HepG2 (cell line): ENCODE data around the gene TNP2. TPM values are rescaled to one million over a fixed set of nuclear protein-coding genes. Genes with fewer than 3 reads are reported as not detected.

Source experiments
- AHDC1 ChIP-seq: sonication (generic); formaldehyde crosslinking; IDR thresholded peaks from 2 replicates; pipeline ENCODE4 v1.5.1; 2020; ENCODE audit warnings: mild to moderate bottlenecking, missing genetic modification reagents, borderline replicate concordance
- AKNA ChIP-seq: sonication (generic); formaldehyde crosslinking; IDR thresholded peaks from 2 replicates; pipeline ENCODE4 v1.4.0; 2020; ENCODE audit warnings: missing genetic modification reagents, borderline replicate concordance
- ESRRA ChIP-seq: sonication (generic); formaldehyde crosslinking; IDR thresholded peaks from 2 replicates; pipeline ENCODE4 v1.5.1; 2020; ENCODE audit warnings: mild to moderate bottlenecking, low read depth, missing genetic modification reagents
- MEF2D ChIP-seq: sonication (generic); formaldehyde crosslinking; IDR thresholded peaks from 2 replicates; pipeline ENCODE4 v1.5.1; 2020; ENCODE audit warnings: mild to moderate bottlenecking, missing genetic modification reagents
- MXD4 ChIP-seq: IDR thresholded peaks from 2 replicates; pipeline ENCODE4 v1.6.1; 2016; ENCODE audit warnings: mild to moderate bottlenecking, missing biosample characterization, missing genetic modification reagents
- NFE2L1 ChIP-seq: sonication (generic); formaldehyde crosslinking; IDR thresholded peaks from 2 replicates; pipeline ENCODE4 v1.4.0; 2020; ENCODE audit warnings: missing genetic modification reagents, mild to moderate bottlenecking, borderline replicate concordance
- NR2F1 ChIP-seq, 2 experiments: fragments of 450-650 bp in 1 of 2; formaldehyde crosslinking in 1 of 2; IDR thresholded peaks; 2 replicates each; pipeline versions ENCODE4 v1.5.0 to v1.6.1; 2016 to 2020; ENCODE audit warnings: mild to moderate bottlenecking in 1 of 2, missing compliant biosample characterization in 1 of 2, missing genetic modification reagents in 1 of 2, moderate library complexity in 1 of 2
- YEATS2 ChIP-seq: sonication (generic); formaldehyde crosslinking; IDR thresholded peaks from 2 replicates; pipeline ENCODE4 v1.4.0; 2020; ENCODE audit warnings: missing genetic modification reagents, borderline replicate concordance
- ZNF10 ChIP-seq: sonication (generic); formaldehyde crosslinking; IDR thresholded peaks from 2 replicates; pipeline ENCODE4 v1.4.0; 2020; ENCODE audit warnings: mild to moderate bottlenecking, low read depth, missing genetic modification reagents, borderline replicate concordance
- ZNF121 ChIP-seq: sonication (generic); formaldehyde crosslinking; IDR thresholded peaks from 2 replicates; pipeline ENCODE4 v1.5.0; 2020; ENCODE audit warnings: mild to moderate bottlenecking, missing genetic modification reagents
- ZNF138 ChIP-seq: sonication (generic); formaldehyde crosslinking; IDR thresholded peaks from 2 replicates; pipeline ENCODE4 v1.5.0; 2020; ENCODE audit warnings: mild to moderate bottlenecking, low read depth, missing genetic modification reagents
- ZNF562 ChIP-seq: sonication (generic); formaldehyde crosslinking; IDR thresholded peaks from 2 replicates; pipeline ENCODE4 v1.8.0; 2022; ENCODE audit warnings: missing genetic modification reagents, borderline replicate concordance
- ZNF775 ChIP-seq: sonication (generic); formaldehyde crosslinking; IDR thresholded peaks from 2 replicates; pipeline ENCODE4 v1.4.0; 2020; ENCODE audit warnings: missing genetic modification reagents, mild to moderate bottlenecking, moderate library complexity, borderline replicate concordance
- polyA plus RNA-seq, 8 experiments: library from polyadenylated mRNA; depleted of rRNA in 3 of 8; stranded (reverse) in 7 of 8; unstranded in 1 of 8; fragments of >200 nt; fragmentation: Illumina TruSeq in 4 of 8; extraction: Trizol in 4 of 8; gene quantifications; 2 replicates each; pipeline versions ENCODE4 v1.2.1 to v1.2.3, GENCODE V29; 2011 to 2016; ENCODE audit warnings: low read depth in 4 of 8, missing spikeins in 1 of 8, mixed read lengths in 1 of 8; ENCODE audit not compliant: insufficient read depth in 1 of 8
- total RNA-seq, 5 experiments: library from RNA; depleted of rRNA; stranded (reverse); fragments of >200 nt; fragmentation: Illumina TruSeq; extraction: Trizol; gene quantifications; 2 replicates each; pipeline ENCODE4 v1.2.3, GENCODE V29; 2016; ENCODE audit warnings: low read depth in 1 of 5
- TF ChIP-seq, protein P1 (sequence below): sonication (generic); formaldehyde crosslinking; IDR thresholded peaks from 2 replicates; pipeline ENCODE4 v1.8.1; 2022; ENCODE audit warnings: low read depth, mild to moderate bottlenecking, missing genetic modification reagents

TNP2 gene
- total and polyA plus RNA-seq, 2 of the 13 experiments (the other 11 are each of a cell fraction or from before 2014, with no cell fraction given) = not detected

DNA sequence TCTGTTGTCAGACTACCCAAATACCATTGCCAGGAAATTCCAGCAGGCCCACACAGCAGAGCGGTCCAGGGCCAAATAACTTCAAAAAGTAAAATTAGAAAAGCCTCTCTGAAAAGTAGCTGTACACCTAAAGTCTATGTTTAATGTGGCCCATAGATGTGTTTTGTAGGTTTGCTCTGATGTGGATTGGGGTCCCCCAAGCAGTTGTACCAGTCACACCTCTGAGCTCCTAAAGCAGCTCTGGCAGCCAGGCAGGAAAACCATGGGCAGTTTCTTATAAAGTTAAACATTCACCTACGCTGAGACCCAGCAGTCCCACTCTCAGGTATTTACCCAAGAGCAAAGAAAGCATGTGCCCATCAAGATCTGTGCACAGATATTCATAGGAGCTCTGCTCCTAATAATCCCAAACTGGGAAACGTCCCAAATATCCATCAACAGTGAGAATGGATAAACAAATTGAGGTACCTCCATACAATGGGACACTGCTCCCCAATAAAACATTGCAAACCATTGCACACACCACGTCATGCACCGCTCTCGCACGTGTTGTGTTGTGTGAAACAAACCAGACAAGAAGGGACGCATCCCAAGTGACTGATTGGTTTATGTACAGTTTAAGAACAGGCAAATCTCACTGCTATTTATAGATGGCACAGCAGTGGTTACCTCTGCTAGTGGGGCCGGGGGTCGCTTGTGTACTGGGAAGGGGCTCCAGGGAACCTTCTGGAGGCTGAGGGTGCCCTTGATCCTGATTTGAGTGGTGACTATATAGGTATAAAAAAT, 27.8 kb upstream of the TNP2 start (continued):
- TF ChIP-seq AKNA (CRISPR knock-in tag) (0 out of 2 replicates have a peak, but pooled peaks have one; percentile 36), ZNF10 (CRISPR knock-in tag) (no peak), NR2F1 (CRISPR knock-in tag; IDR thresholded peaks at IDR 0.05) (no peak), ZNF775 (CRISPR knock-in tag) (peak; percentile 60; the same call in 1 of the 2 replicates), NFE2L1 (CRISPR knock-in tag) (no peak), ZNF121 (peak; percentile 70; the same call in 1 of the 2 replicates), MXD4 (peak; percentile 74; the same call in 1 of the 2 replicates), ESRRA (CRISPR knock-in tag) (peak; percentile 76; the same call in 1 of the 2 replicates), ZNF562 (CRISPR knock-in tag) (no peak), YEATS2 (CRISPR knock-in tag) (0 out of 2 replicates have a peak, but pooled peaks have one; percentile 37), AHDC1 (CRISPR knock-in tag) (peak; percentile 28; the same call in 1 of the 2 replicates), ZNF138 (CRISPR knock-in tag) (peak; percentile 66; the same call in 1 of the 2 replicates), MEF2D (peak; percentile 74)
- TF ChIP-seq, protein P1, sequence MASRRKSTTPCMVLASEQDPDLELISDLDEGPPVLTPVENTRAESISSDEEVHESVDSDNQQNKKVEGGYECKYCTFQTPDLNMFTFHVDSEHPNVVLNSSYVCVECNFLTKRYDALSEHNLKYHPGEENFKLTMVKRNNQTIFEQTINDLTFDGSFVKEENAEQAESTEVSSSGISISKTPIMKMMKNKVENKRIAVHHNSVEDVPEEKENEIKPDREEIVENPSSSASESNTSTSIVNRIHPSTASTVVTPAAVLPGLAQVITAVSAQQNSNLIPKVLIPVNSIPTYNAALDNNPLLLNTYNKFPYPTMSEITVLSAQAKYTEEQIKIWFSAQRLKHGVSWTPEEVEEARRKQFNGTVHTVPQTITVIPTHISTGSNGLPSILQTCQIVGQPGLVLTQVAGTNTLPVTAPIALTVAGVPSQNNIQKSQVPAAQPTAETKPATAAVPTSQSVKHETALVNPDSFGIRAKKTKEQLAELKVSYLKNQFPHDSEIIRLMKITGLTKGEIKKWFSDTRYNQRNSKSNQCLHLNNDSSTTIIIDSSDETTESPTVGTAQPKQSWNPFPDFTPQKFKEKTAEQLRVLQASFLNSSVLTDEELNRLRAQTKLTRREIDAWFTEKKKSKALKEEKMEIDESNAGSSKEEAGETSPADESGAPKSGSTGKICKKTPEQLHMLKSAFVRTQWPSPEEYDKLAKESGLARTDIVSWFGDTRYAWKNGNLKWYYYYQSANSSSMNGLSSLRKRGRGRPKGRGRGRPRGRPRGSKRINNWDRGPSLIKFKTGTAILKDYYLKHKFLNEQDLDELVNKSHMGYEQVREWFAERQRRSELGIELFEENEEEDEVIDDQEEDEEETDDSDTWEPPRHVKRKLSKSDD (CRISPR knock-in tag) = no peak
